GM12865 (cell line): Measurements from ENCODE around the gene EEIG1.

Source experiments
- DNase-seq: peaks from one replicate; pipeline ENCODE4 v3.0.0; 2010; ENCODE audit warnings: low read depth
- H3K4me3 ChIP-seq: 2 replicates; pipeline ENCODE4 v1.5.1; 2011; ENCODE audit warnings: mild to moderate bottlenecking, low read depth, low read length, control low read depth
- TF ChIP-seq, protein P1 (sequence below): IDR thresholded peaks from 2 replicates; pipeline ENCODE4 v1.5.1; 2011; ENCODE audit warnings: low read length, control low read depth, low read depth, inconsistent platforms; ENCODE audit not compliant: insufficient read depth; ENCODE audit errors: missing control alignments

EEIG1 gene

DNA sequence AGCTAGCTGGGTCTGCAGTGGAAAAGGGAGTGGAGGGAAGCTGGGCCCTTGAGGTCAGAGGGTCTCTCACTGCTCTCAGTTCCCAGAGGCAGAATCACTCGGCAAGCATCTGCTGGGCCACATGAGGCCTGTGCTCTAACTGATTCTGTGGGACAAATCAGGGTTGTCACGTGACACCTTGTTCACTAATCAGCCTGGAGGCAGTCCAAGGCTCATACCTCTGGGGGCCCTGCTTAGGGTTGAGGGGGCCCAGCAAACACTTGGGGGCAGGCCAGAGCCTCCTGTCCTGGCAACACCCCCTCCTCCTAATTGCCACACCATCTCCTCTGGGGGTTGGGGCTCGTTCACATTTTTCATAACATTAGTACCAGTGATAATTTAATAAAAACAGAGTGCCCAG is 34.1 kb downstream of the EEIG1 start:
- no peak overlapping the region for H3K4me3 ChIP-seq
- no peak for DNase-seq
- TF ChIP-seq, protein P1, sequence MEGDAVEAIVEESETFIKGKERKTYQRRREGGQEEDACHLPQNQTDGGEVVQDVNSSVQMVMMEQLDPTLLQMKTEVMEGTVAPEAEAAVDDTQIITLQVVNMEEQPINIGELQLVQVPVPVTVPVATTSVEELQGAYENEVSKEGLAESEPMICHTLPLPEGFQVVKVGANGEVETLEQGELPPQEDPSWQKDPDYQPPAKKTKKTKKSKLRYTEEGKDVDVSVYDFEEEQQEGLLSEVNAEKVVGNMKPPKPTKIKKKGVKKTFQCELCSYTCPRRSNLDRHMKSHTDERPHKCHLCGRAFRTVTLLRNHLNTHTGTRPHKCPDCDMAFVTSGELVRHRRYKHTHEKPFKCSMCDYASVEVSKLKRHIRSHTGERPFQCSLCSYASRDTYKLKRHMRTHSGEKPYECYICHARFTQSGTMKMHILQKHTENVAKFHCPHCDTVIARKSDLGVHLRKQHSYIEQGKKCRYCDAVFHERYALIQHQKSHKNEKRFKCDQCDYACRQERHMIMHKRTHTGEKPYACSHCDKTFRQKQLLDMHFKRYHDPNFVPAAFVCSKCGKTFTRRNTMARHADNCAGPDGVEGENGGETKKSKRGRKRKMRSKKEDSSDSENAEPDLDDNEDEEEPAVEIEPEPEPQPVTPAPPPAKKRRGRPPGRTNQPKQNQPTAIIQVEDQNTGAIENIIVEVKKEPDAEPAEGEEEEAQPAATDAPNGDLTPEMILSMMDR = no peak

- no peak overlapping the region for H3K4me3 ChIP-seq
- no peak for DNase-seq
- TF ChIP-seq, protein P1 = no peak
Observed at GRCh38 chr9:127945942-127946341, 34.8 kb downstream of the EEIG1 start.

- DNase-seq = no peak
- TF ChIP-seq, protein P1 = no peak
- no peak overlapping the region for H3K4me3 ChIP-seq
Observed at GRCh38 chr9:127945338-127945737, 35.5 kb downstream of the EEIG1 start.

DNA sequence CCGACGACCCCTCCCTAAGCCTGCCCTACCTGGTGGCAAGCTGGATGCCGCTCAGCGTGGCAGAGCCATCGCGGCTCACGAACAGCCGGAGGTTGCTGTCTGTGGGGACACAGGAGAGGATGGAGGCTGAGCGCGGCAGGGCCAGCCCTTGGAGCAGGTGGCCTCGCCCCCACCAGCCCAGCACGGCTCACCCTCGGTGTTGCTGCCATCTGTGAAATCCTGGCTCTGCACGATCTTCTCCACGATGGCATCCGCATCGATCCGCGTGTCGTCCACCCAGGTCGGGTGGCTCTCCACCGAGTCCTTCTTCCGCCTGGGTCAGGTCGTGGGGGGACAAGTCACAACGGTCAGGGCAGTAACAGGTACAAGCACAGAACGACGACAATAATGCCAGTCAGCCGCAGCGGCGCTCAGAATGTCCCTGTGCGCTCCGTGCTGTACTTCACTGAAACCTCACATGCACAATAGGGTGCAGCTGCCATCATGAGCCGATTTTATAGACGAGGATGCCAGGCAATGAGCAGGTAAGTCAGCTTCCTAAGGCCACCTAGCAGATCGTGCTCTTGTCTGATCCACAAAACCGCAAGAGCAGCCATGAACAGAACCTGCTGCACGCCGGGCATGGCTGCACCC is 36.1 kb downstream of the EEIG1 start:
- TF ChIP-seq, protein P1 = no peak
- DNase-seq = no peak
- no peak overlapping the region for H3K4me3 ChIP-seq

DNA sequence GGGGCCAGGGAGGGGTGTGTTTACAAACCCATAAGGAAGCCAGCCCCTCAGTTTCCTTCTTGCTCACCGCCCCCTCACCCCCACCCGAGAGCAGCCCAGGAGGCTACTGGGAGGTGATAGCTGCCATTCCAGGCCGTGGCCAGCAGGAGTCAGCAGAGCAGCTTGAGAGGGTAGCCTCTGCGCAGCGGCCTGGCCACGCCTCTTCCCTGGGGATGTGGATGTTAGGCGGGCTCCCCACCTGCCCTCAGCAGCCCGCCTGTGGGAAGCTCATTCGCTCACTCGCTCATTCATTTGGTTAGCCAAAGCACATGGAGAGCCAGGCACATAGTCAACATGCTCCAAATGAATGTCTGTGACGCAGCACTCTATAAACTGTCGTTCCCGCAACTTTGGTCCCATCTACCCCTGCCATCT is 37.1 kb downstream of the EEIG1 start:
- TF ChIP-seq, protein P1 = peak; percentile 96
- DNase-seq = peak; percentile 85

GRCh38 chr9:127943011-127943662 is 37.7 kb downstream of the EEIG1 start:
- H3K4me3 ChIP-seq = no peak overlapping the region
- TF ChIP-seq, protein P1 = no peak
- DNase-seq = no peak

More for the DNA sequence above, 37.1 kb downstream of the EEIG1 start:
- H3K4me3 ChIP-seq = no peak overlapping the region
